K562 (cell line): ENCODE data around the gene SLC9A1. TPM values are rescaled to one million over a fixed set of nuclear protein-coding genes. Genes with fewer than 3 reads are reported as not detected.

ENCODE experiments used
- C11orf30 ChIP-seq: fragments of 450-650 bp; IDR thresholded peaks from 2 replicates; pipeline ENCODE4 v1.6.1; 2016; ENCODE audit warnings: low read depth, mild to moderate bottlenecking
- HMG20B ChIP-seq: fragments of 250-450 bp; sonication (Bioruptor Pico); IDR thresholded peaks from 2 replicates; pipeline ENCODE4 v1.5.0; 2021; ENCODE audit warnings: mild to moderate bottlenecking
- ILK ChIP-seq: fragments of 450-650 bp; IDR thresholded peaks from 2 replicates; pipeline ENCODE4 v1.6.1; 2016; ENCODE audit warnings: missing genetic modification characterization, low read depth, mild to moderate bottlenecking, missing compliant biosample characterization, moderate library complexity, borderline replicate concordance
- NCOA6 ChIP-seq: fragments of 450-650 bp; IDR thresholded peaks from 2 replicates; pipeline ENCODE4 v1.6.1; 2017; ENCODE audit warnings: mild to moderate bottlenecking
- POLR2H ChIP-seq: IDR thresholded peaks from 2 replicates; pipeline ENCODE4 v1.6.1; 2016; ENCODE audit warnings: missing genetic modification characterization, low read depth, mild to moderate bottlenecking, control low read depth, missing compliant biosample characterization, moderate library complexity
- RCOR1 ChIP-seq, 2 experiments: IDR thresholded peaks; 2 replicates each; pipeline ENCODE4 v1.6.1; 2012; ENCODE audit warnings: low read depth in 2 of 2, low read length in 2 of 2, borderline replicate concordance in 1 of 2, improper control_type of control experiment in 1 of 2
- REST ChIP-seq, 2 experiments: fragments of 450-650 bp; formaldehyde crosslinking in 1 of 2; IDR thresholded peaks; 2 replicates each; pipeline versions ENCODE4 v1.4.0 to v1.6.1; 2014 to 2020; ENCODE audit warnings: mild to moderate bottlenecking in 2 of 2, borderline replicate concordance in 1 of 2, low read depth in 1 of 2
- TBL1XR1 ChIP-seq, 2 experiments: IDR thresholded peaks; 2 replicates each; pipeline ENCODE4 v1.6.1; 2012; ENCODE audit warnings: improper control_type of control experiment in 2 of 2, low read length in 2 of 2, mild to moderate bottlenecking in 1 of 2
- TRIM28 ChIP-seq: fragments of 450-650 bp; IDR thresholded peaks from 2 replicates; pipeline ENCODE4 v1.6.1; 2017
- ZC3H4 ChIP-seq: sonication (generic); formaldehyde crosslinking; IDR thresholded peaks from 2 replicates; pipeline ENCODE4 v1.9.0; 2021; ENCODE audit warnings: missing genetic modification reagents, borderline replicate concordance
- ZKSCAN3 ChIP-seq: fragments of 250-450 bp; sonication (Bioruptor Pico); IDR thresholded peaks from 2 replicates; pipeline ENCODE4 v1.4.0; 2020
- ZNF707 ChIP-seq: fragments of 250-450 bp; sonication (Bioruptor Pico); conservative IDR thresholded peaks from 2 replicates; pipeline ENCODE4 v1.8.0; 2022; ENCODE audit warnings: inconsistent platforms, mild to moderate bottlenecking, moderate library complexity
- polyA plus RNA-seq, 8 experiments: library from polyadenylated mRNA; depleted of rRNA in 4 of 8; stranded (reverse) in 5 of 8; unstranded in 3 of 8; fragments of >200 nt; fragmentation: Nextera tagmentation in 2 of 8; fragmentation: Illumina TruSeq in 1 of 8; extraction: Ambion mirVana in 2 of 8; extraction: Trizol in 1 of 8; gene quantifications; 2 replicates each; pipeline versions ENCODE4 v1.2.1 to v1.2.3, GENCODE V29; 2011 to 2014; ENCODE audit warnings: inconsistent platforms in 1 of 8, missing spikeins in 1 of 8
- total RNA-seq, 7 experiments: library from RNA; depleted of rRNA in 6 of 7; stranded (reverse); fragments of >200 nt in 6 of 7; fragmentation: Illumina TruSeq in 2 of 7; extraction: Trizol in 2 of 7; gene quantifications; 2 replicates each; pipeline versions ENCODE4 v1.2.1 to v1.2.3, GENCODE V29; 2011 to 2021; ENCODE audit warnings: low replicate concordance in 1 of 7
- TF ChIP-seq, protein P1 (sequence below): fragments of 450-650 bp; IDR thresholded peaks from 2 replicates; pipeline ENCODE4 v1.6.1; 2017; ENCODE audit warnings: antibody characterized with exemption, mild to moderate bottlenecking
- TF ChIP-seq, protein P2 (sequence below): fragments of 450-650 bp; IDR thresholded peaks from 2 replicates; pipeline ENCODE4 v1.6.1; 2016

Gene SLC9A1
- total and polyA plus RNA-seq, 9 of the 15 experiments (the other 6 are each of a cell fraction or from before 2014, with no cell fraction given), result 0.59 to 14.4 (median 2.0) TPM

DNA sequence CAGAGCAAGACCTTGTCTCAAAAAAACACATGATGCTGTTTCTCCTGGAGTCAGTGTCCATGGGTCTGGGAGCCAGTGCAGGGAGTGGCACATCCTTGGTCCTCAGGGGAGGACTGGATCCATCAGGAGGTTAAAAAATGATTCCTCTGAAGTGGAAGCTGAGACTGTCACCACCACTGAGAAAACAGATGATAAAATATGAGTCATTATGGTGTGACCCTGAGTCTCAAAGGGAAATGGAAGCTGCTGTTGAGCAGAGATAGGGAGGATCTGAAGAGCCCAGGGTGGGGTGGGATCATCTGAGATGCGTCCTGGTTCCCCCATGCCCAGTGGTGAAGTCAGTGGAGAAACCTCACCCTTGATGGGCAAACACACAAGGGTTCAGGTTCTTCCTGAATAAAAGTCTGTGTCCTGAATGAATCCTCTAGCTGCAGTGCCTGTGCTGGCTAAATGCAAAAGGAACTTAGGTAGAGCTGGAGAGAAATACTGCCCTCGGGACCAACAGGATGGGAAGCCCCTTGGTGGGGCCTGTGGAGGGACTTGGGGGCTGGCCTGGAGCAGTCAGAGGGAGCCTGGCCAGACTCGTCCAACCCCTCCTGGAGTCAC, 80.6 kb downstream of the SLC9A1 start (continued):
- peak in 1 of 2 experiments; percentile 88; a peak in 2 of 4 replicates for TF ChIP-seq TBL1XR1 (IDR thresholded peaks at IDR 0.05; ENCODE audit: low read length in 2 of 2)
- TF ChIP-seq ILK (tag), result no peak
- TF ChIP-seq ZNF707 (CRISPR knock-in tag), result no peak
- no peak for TF ChIP-seq NCOA6
- TF ChIP-seq, protein P1, sequence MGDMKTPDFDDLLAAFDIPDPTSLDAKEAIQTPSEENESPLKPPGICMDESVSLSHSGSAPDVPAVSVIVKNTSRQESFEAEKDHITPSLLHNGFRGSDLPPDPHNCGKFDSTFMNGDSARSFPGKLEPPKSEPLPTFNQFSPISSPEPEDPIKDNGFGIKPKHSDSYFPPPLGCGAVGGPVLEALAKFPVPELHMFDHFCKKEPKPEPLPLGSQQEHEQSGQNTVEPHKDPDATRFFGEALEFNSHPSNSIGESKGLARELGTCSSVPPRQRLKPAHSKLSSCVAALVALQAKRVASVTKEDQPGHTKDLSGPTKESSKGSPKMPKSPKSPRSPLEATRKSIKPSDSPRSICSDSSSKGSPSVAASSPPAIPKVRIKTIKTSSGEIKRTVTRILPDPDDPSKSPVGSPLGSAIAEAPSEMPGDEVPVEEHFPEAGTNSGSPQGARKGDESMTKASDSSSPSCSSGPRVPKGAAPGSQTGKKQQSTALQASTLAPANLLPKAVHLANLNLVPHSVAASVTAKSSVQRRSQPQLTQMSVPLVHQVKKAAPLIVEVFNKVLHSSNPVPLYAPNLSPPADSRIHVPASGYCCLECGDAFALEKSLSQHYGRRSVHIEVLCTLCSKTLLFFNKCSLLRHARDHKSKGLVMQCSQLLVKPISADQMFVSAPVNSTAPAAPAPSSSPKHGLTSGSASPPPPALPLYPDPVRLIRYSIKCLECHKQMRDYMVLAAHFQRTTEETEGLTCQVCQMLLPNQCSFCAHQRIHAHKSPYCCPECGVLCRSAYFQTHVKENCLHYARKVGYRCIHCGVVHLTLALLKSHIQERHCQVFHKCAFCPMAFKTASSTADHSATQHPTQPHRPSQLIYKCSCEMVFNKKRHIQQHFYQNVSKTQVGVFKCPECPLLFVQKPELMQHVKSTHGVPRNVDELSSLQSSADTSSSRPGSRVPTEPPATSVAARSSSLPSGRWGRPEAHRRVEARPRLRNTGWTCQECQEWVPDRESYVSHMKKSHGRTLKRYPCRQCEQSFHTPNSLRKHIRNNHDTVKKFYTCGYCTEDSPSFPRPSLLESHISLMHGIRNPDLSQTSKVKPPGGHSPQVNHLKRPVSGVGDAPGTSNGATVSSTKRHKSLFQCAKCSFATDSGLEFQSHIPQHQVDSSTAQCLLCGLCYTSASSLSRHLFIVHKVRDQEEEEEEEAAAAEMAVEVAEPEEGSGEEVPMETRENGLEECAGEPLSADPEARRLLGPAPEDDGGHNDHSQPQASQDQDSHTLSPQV, result peak; percentile 78; the same call in 1 of the 2 replicates
- no peak for TF ChIP-seq HMG20B
- TF ChIP-seq POLR2H, result no peak
- peak; percentile 30; the same call in 1 of the 2 replicates for TF ChIP-seq TRIM28
- TF ChIP-seq ZC3H4 (CRISPR knock-in tag), result no peak
- no peak for TF ChIP-seq ZKSCAN3
- peak; percentile 79 to 95 for TF ChIP-seq RCOR1 (IDR thresholded peaks at IDR 0.05; ENCODE audit: borderline replicate concordance in 1 of 2, low read depth in 2 of 2, low read length in 2 of 2)
- TF ChIP-seq, protein P2, sequence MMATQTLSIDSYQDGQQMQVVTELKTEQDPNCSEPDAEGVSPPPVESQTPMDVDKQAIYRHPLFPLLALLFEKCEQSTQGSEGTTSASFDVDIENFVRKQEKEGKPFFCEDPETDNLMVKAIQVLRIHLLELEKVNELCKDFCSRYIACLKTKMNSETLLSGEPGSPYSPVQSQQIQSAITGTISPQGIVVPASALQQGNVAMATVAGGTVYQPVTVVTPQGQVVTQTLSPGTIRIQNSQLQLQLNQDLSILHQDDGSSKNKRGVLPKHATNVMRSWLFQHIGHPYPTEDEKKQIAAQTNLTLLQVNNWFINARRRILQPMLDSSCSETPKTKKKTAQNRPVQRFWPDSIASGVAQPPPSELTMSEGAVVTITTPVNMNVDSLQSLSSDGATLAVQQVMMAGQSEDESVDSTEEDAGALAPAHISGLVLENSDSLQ, result peak; percentile 78
- peak; percentile 34; the same call in 1 of the 2 replicates for TF ChIP-seq REST (IDR thresholded peaks at IDR 0.05; ENCODE audit: borderline replicate concordance)
- TF ChIP-seq REST (CRISPR knock-in tag; IDR thresholded peaks at IDR 0.05; ENCODE audit: low read depth), result no peak
- no peak for TF ChIP-seq C11orf30
